ENCODE results near the gene CAMKK2. TPM values are rescaled to one million over a fixed set of nuclear protein-coding genes. Genes with fewer than 3 reads are reported as not detected.
"Not testable (repeated sequence)": the region's sequence is repeated elsewhere in the genome, so short reads cannot be mapped to it uniquely, and the experiment has no call there.

Gene CAMKK2
- total RNA-seq, 1 donor from 2014 or later: 38.2 TPM

- intact Hi-C loops (cut with micrococcal nuclease): no loop called here
- Mint-ChIP-seq H3K4me3 (peak overlapping the region; percentile 67), H3K9me3 (no peaks in the 10 kb centered on the region), H3K36me3 (ENCODE audit: low read depth) (peaks cover 53% of the 10 kb centered on the region), H3K27ac (peak overlapping the region; percentile 76), H3K4me1 (peaks cover 34% of the 10 kb centered on the region), H3K27me3 (no peaks in the 10 kb centered on the region)
- no peak for DNase-seq
These were observed 57.0 kb downstream of the CAMKK2 start for GRCh38 chr12:121239351-121240061.

GRCh38 chr12:121238604-121239350 is 57.7 kb downstream of the CAMKK2 start:
- H3K36me3 Mint-ChIP-seq (ENCODE audit: low read depth): peaks cover 56% of the 10 kb centered on the region
- DNase-seq: no peak
- intact Hi-C loops (cut with micrococcal nuclease): no loop called here
- H3K27ac Mint-ChIP-seq: peak overlapping the region; percentile 76
- H3K4me3 Mint-ChIP-seq: no peak overlapping the region
- no peaks in the 10 kb centered on the region for H3K9me3 Mint-ChIP-seq
- H3K4me1 Mint-ChIP-seq: peaks cover 34% of the 10 kb centered on the region
- no peaks in the 10 kb centered on the region for H3K27me3 Mint-ChIP-seq

GRCh38 chr12:121238086-121238485 is 58.4 kb downstream of the CAMKK2 start:
- no peaks in the 10 kb centered on the region for H3K27me3 Mint-ChIP-seq

GRCh38 chr12:121237415-121237814 is 59.1 kb downstream of the CAMKK2 start:
- no peaks in the 10 kb centered on the region for H3K27me3 Mint-ChIP-seq
- H3K36me3 Mint-ChIP-seq (ENCODE audit: low read depth): peaks cover 60% of the 10 kb centered on the region
- H3K4me3 Mint-ChIP-seq: no peak overlapping the region
- H3K4me1 Mint-ChIP-seq: peaks cover 34% of the 10 kb centered on the region
- no peak overlapping the region for H3K27ac Mint-ChIP-seq
- no peaks in the 10 kb centered on the region for H3K9me3 Mint-ChIP-seq
- intact Hi-C loops (cut with micrococcal nuclease): no loop called here
- no peak for DNase-seq

More at GRCh38 chr12:121238086-121238485, 58.4 kb downstream of the CAMKK2 start:
- intact Hi-C loops (cut with micrococcal nuclease): no loop called here
- Mint-ChIP-seq H3K27ac (no peak overlapping the region), H3K4me3 (no peak overlapping the region), H3K9me3 (no peaks in the 10 kb centered on the region), H3K4me1 (peaks cover 34% of the 10 kb centered on the region), H3K36me3 (ENCODE audit: low read depth) (peaks cover 56% of the 10 kb centered on the region)
- DNase-seq: no peak

GRCh38 chr12:121236776-121237175 is 59.7 kb downstream of the CAMKK2 start:
- no peak for DNase-seq
- intact Hi-C loops (cut with micrococcal nuclease): no loop called here
- no peaks in the 10 kb centered on the region for H3K9me3 Mint-ChIP-seq
- peaks cover 34% of the 10 kb centered on the region for H3K4me1 Mint-ChIP-seq
- H3K36me3 Mint-ChIP-seq (ENCODE audit: low read depth): peaks cover 66% of the 10 kb centered on the region
- H3K4me3 Mint-ChIP-seq: no peak overlapping the region
- H3K27me3 Mint-ChIP-seq: no peaks in the 10 kb centered on the region
- no peak overlapping the region for H3K27ac Mint-ChIP-seq

- H3K36me3 Mint-ChIP-seq (ENCODE audit: low read depth): peaks cover 63% of the 10 kb centered on the region
- peaks cover 14% of the 10 kb centered on the region for H3K4me1 Mint-ChIP-seq
- no peaks in the 10 kb centered on the region for H3K9me3 Mint-ChIP-seq
- no peaks in the 10 kb centered on the region for H3K27me3 Mint-ChIP-seq
- H3K27ac Mint-ChIP-seq: no peak overlapping the region
- intact Hi-C loops (cut with micrococcal nuclease): no loop called here
- DNase-seq: no peak
- no peak overlapping the region for H3K4me3 Mint-ChIP-seq
These were observed 62.9 kb downstream of the CAMKK2 start for GRCh38 chr12:121233628-121234020.

GRCh38 chr12:121232977-121233627 is 63.4 kb downstream of the CAMKK2 start:
- peaks cover 15% of the 10 kb centered on the region for H3K4me1 Mint-ChIP-seq
- intact Hi-C loops (cut with micrococcal nuclease): no loop called here
- H3K27me3 Mint-ChIP-seq: no peaks in the 10 kb centered on the region
- no peak for DNase-seq
- H3K9me3 Mint-ChIP-seq: no peaks in the 10 kb centered on the region
- H3K36me3 Mint-ChIP-seq (ENCODE audit: low read depth): peaks cover 64% of the 10 kb centered on the region
- no peak overlapping the region for H3K4me3 Mint-ChIP-seq
- H3K27ac Mint-ChIP-seq: no peak overlapping the region

GRCh38 chr12:121232163-121232562 is 64.3 kb downstream of the CAMKK2 start:
- Mint-ChIP-seq H3K27me3 (no peaks in the 10 kb centered on the region), H3K27ac (no peak overlapping the region), H3K36me3 (ENCODE audit: low read depth) (peaks cover 63% of the 10 kb centered on the region), H3K4me3 (no peak overlapping the region), H3K9me3 (no peaks in the 10 kb centered on the region), H3K4me1 (peaks cover 19% of the 10 kb centered on the region)
- DNase-seq: no peak
- intact Hi-C loops (cut with micrococcal nuclease): no loop called here

GRCh38 chr12:121230538-121230907 is 66.0 kb downstream of the CAMKK2 start:
- no peaks in the 10 kb centered on the region for H3K27me3 Mint-ChIP-seq
- H3K9me3 Mint-ChIP-seq: no peaks in the 10 kb centered on the region
- no peak overlapping the region for H3K27ac Mint-ChIP-seq
- H3K36me3 Mint-ChIP-seq (ENCODE audit: low read depth): peaks cover 63% of the 10 kb centered on the region
- intact Hi-C loops (cut with micrococcal nuclease): no loop called here
- DNase-seq: no peak
- H3K4me3 Mint-ChIP-seq: no peak overlapping the region
- peaks cover 28% of the 10 kb centered on the region for H3K4me1 Mint-ChIP-seq

GRCh38 chr12:121229826-121230537 is 66.5 kb downstream of the CAMKK2 start:
- H3K4me3 Mint-ChIP-seq; H3K27ac Mint-ChIP-seq; H3K9me3 Mint-ChIP-seq; H3K27me3 Mint-ChIP-seq; intact Hi-C loops (cut with micrococcal nuclease): not testable (repeated sequence)
- DNase-seq: peak; percentile 88
- Mint-ChIP-seq H3K4me1 (peaks cover 28% of the 10 kb centered on the region), H3K36me3 (ENCODE audit: low read depth) (peaks cover 61% of the 10 kb centered on the region)

GRCh38 chr12:121228919-121229665 is 67.4 kb downstream of the CAMKK2 start:
- H3K4me1 Mint-ChIP-seq: peaks cover 35% of the 10 kb centered on the region
- H3K4me3 Mint-ChIP-seq: no peak overlapping the region
- H3K27ac Mint-ChIP-seq: no peak overlapping the region
- peaks cover 58% of the 10 kb centered on the region for H3K36me3 Mint-ChIP-seq (ENCODE audit: low read depth)
- no peaks in the 10 kb centered on the region for H3K27me3 Mint-ChIP-seq
- intact Hi-C loops (cut with micrococcal nuclease): no loop called here
- DNase-seq: no peak
- no peaks in the 10 kb centered on the region for H3K9me3 Mint-ChIP-seq

- Mint-ChIP-seq H3K36me3 (ENCODE audit: low read depth) (peaks cover 55% of the 10 kb centered on the region), H3K27me3 (no peaks in the 10 kb centered on the region), H3K4me1 (peaks cover 48% of the 10 kb centered on the region), H3K27ac (peak overlapping the region; percentile 29), H3K4me3 (no peak overlapping the region), H3K9me3 (no peaks in the 10 kb centered on the region)
- intact Hi-C loops (cut with micrococcal nuclease): no loop called here
- DNase-seq: no peak
These were observed 69.2 kb downstream of the CAMKK2 start for GRCh38 chr12:121227294-121227693.

- H3K27me3 Mint-ChIP-seq; H3K27ac Mint-ChIP-seq; intact Hi-C loops (cut with micrococcal nuclease); DNase-seq; H3K4me3 Mint-ChIP-seq; H3K9me3 Mint-ChIP-seq: not testable (repeated sequence)
- Mint-ChIP-seq H3K4me1 (peaks cover 48% of the 10 kb centered on the region), H3K36me3 (ENCODE audit: low read depth) (peaks cover 55% of the 10 kb centered on the region)
These were observed 69.6 kb downstream of the CAMKK2 start for GRCh38 chr12:121226871-121227270.

All from activated CD4-positive, alpha-beta T cell treated with anti-CD3 and anti-CD28 coated beads, Interleukin-2, amount 10 ng/mL, durations not matched to agents 24 days and 14 days (primary cell).